ENCODE data around the gene PRAF2. TPM values are rescaled to one million over a fixed set of nuclear protein-coding genes. Genes with fewer than 3 reads are reported as not detected.

The PRAF2 gene
- total and polyA plus RNA-seq, 8 donors: 5.0 to 37.1 (median 9.8) TPM; not detected in 2

DNA sequence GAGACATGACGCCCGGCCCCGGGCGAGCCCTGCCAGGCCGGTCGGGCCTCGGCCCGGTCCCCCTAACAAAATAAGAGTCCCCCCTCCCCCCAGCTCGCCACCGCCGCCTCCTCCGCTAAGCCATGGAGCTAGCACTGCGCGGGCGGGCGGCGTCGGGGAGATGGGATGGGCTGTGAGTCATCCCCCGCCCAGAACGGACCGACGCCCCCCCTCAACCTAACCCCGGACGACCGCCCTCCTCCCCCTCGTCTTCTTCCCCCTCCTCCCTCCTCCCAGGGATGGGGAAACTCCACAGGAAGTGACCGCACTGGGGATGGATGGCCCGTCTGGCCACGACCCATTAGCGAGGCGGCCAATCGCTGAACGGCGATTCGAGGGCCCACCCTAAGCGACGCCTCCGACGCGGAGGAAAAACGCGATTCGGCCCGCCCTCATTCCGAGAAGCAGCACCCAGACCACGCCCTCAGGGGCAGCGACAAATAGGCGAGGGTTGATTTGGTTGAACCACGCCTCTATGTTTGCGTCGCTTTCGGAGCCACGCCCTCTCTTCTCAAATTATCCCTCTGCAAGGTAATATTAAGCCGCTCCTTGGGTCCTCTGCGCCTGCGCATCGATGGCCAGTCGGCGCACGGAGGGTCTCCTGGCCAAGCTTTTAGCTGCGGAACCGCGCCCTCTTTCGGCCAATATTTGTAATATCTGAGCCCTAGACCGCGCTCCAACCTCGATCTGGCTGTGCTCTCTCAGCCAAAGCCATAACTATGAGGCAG is 30.4 kb downstream of the PRAF2 start, which contains the start of gene TFE3:
Gene TFE3, minus strand, starts transcription at position 138 of the 767 bp plus-strand sequence. Its CDS starts 131 bp downstream, at position 7.
- TF ChIP-seq POLR2A (IDR thresholded peaks at IDR 0.05) (no peak), POLR2AphosphoS5 (IDR thresholded peaks at IDR 0.05) (peak; percentile 53 to 84 (median 61)), EP300 (IDR thresholded peaks at IDR 0.05) (no peak)
- TF ChIP-seq, protein P1, sequence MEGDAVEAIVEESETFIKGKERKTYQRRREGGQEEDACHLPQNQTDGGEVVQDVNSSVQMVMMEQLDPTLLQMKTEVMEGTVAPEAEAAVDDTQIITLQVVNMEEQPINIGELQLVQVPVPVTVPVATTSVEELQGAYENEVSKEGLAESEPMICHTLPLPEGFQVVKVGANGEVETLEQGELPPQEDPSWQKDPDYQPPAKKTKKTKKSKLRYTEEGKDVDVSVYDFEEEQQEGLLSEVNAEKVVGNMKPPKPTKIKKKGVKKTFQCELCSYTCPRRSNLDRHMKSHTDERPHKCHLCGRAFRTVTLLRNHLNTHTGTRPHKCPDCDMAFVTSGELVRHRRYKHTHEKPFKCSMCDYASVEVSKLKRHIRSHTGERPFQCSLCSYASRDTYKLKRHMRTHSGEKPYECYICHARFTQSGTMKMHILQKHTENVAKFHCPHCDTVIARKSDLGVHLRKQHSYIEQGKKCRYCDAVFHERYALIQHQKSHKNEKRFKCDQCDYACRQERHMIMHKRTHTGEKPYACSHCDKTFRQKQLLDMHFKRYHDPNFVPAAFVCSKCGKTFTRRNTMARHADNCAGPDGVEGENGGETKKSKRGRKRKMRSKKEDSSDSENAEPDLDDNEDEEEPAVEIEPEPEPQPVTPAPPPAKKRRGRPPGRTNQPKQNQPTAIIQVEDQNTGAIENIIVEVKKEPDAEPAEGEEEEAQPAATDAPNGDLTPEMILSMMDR (IDR thresholded peaks at IDR 0.05): peak in 4 of 7 experiments; percentile 23 to 70 (median 45)
- peak; percentile 98 to 99 for DNase-seq
- Histone ChIP-seq H3K36me3 (peaks cover 0 to 12% (median 10%) of the 10 kb centered on the region in 4 donors), H3K27ac (peak within 1 kb of the TSS; percentile 92 to 97 (median 96)), H3K27me3 (no peaks in the 10 kb centered on the region), H3K4me3 (peak within 1 kb of the TSS; percentile 57 to 72 (median 64)), H3K4me1 (peaks cover 0 to 38% (median 20%) of the 10 kb centered on the region in 4 donors), H3K9me3 (no peaks in the 10 kb centered on the region)
- 0 to 48% (median 8%) methylated on average over 16 to 64 of the region's 67 CpGs for WGBS, 5 donors
- intact Hi-C loops (cut with DNase I; ENCODE audit: low total_unique reads): no loop called here

DNA sequence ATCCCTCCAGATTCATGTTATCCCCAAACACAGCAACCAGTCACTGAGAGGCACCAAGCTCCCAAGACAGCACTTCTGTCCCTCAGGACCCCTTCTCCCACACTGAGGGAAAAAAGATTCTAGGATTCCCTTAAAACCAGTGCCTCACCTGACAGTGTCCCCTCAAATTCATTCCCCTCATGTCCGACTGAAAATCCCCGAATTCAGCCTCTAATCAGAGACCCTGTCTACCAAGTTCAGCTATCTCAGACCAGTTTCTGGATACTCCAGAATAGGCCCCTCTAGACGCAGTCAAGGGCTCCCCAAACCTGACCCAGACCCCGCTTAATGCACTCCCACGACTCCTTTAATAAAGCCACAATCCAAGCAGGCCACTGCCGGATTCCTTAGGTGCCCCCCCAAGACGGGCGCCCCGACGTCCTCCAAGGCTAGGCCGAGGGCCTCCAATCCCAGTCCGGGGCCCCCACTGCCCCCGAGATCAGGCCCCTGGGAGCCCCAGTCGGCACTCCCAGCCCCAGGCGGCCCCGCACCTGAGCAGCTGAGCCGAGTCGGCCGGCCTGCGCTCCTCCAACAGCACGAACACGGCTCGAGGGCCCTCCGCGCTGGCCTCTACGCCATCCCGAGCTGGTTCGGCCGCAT is 31.1 kb downstream of the PRAF2 start:
- peaks cover 0 to 38% (median 20%) of the 10 kb centered on the region in 4 donors for H3K4me1 ChIP-seq
- intact Hi-C loops (cut with DNase I; ENCODE audit: low total_unique reads): no loop called here
- peaks cover 7 to 19% (median 17%) of the 10 kb centered on the region in 4 donors for H3K36me3 ChIP-seq
- peak overlapping the region; percentile 92 to 97 (median 96) for H3K27ac ChIP-seq
- no peaks in the 10 kb centered on the region for H3K27me3 ChIP-seq
- TF ChIP-seq, protein P1 (IDR thresholded peaks at IDR 0.05): no peak
- TF ChIP-seq POLR2AphosphoS5 (IDR thresholded peaks at IDR 0.05) (no peak), EP300 (IDR thresholded peaks at IDR 0.05) (no peak), POLR2A (IDR thresholded peaks at IDR 0.05) (no peak)
- 0 to 47% (median 4%) methylated on average over 3 to 29 of the region's 29 CpGs for WGBS, 5 donors
- H3K4me3 ChIP-seq: peak overlapping the region; percentile 57 to 72 (median 64)
- DNase-seq: no peak
- no peaks in the 10 kb centered on the region for H3K9me3 ChIP-seq

DNA sequence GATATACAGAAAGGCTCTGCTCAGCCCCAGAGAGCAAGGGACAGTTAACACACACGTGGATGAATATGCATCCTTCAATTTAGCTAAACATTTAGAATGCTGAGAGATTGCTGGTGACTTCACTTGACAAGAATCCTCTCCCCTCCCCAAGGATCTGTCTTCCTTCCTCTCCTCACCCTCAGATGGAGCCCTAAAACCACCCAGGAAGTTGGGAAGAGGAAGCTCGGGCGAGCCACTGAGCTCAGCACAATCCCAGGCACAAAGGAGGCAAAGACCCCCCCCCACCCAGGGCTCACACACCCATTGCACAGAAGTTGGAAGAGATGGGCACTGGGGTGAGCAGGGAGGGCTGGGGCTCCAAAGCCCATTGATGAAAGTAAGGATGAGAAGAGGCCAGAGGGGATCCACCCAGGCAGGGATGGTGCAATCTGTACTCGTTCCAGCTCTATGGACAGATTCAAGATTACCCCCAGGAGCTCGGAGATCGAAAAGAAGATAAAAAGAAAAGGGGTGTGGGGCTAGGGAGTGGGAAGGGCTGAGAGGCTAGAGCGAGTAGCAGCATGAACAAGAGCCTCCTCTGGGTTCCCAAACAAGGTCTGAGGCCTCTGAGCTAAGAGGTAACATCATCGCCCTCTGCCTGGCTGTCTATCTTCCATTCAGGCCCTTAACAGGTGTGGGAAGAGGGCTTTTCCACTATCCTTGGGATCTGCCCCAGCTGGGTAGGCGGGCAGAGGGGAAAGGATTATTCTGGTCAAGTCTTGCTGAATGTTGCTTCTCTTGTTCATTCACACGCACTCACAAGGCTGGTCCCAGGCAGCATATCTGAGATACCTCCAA is 31.8 kb downstream of the PRAF2 start:
- intact Hi-C loops (cut with DNase I; ENCODE audit: low total_unique reads): no loop called here
- no peaks in the 10 kb centered on the region for H3K27me3 ChIP-seq
- DNase-seq: no peak
- no peaks in the 10 kb centered on the region for H3K9me3 ChIP-seq
- peak overlapping the region; percentile 92 to 97 (median 96) for H3K27ac ChIP-seq
- TF ChIP-seq EP300 (IDR thresholded peaks at IDR 0.05) (no peak), POLR2A (IDR thresholded peaks at IDR 0.05) (no peak), POLR2AphosphoS5 (IDR thresholded peaks at IDR 0.05) (no peak)
- TF ChIP-seq, protein P1 (IDR thresholded peaks at IDR 0.05): no peak
- peaks cover 0 to 38% (median 20%) of the 10 kb centered on the region in 4 donors for H3K4me1 ChIP-seq
- H3K4me3 ChIP-seq: peak overlapping the region; percentile 57 to 72 (median 64)
- 5 to 25% (median 13%) methylated on average over 8 to 10 of the region's 10 CpGs for WGBS, 5 donors
- peaks cover 12 to 26% (median 24%) of the 10 kb centered on the region in 4 donors for H3K36me3 ChIP-seq

All from stomach (tissue), 9 donors.